IMR-90 (cell line): ENCODE results near the gene EXD1.

ENCODE experiments used
- BHLHE40 ChIP-seq: fragments of 150-350 bp; IDR thresholded peaks from 2 replicates; pipeline ENCODE4 v1.6.1; 2016; ENCODE audit warnings: mild to moderate bottlenecking, low read depth, low read length
- CEBPB ChIP-seq: IDR thresholded peaks from 2 replicates; pipeline ENCODE4 v1.6.1; 2012; ENCODE audit warnings: low read depth, low read length, improper control_type of control experiment
- CHD1 ChIP-seq: IDR thresholded peaks from 2 replicates; pipeline ENCODE4 v1.6.1; 2012; ENCODE audit warnings: low read depth, low read length, improper control_type of control experiment
- CTCF ChIP-seq: conservative IDR thresholded peaks from 2 replicates; pipeline ENCODE4 v1.5.1; 2012; ENCODE audit warnings: mild to moderate bottlenecking, low read depth, low read length, improper control_type of control experiment
- MAZ ChIP-seq: IDR thresholded peaks from 2 replicates; pipeline ENCODE4 v1.6.1; 2012; ENCODE audit warnings: low read depth, mild to moderate bottlenecking, low read length, improper control_type of control experiment, moderate library complexity, borderline replicate concordance
- MXI1 ChIP-seq: IDR thresholded peaks from 2 replicates; pipeline ENCODE4 v1.6.1; 2012; ENCODE audit warnings: low read depth, mild to moderate bottlenecking, low read length, moderate library complexity, borderline replicate concordance
- NFE2L2 ChIP-seq: fragments of 150-350 bp; IDR thresholded peaks from 2 replicates; pipeline ENCODE4 v1.6.1; 2016; ENCODE audit warnings: low read depth, mild to moderate bottlenecking, low read length
- POLR2A ChIP-seq: IDR thresholded peaks from 2 replicates; pipeline ENCODE4 v1.6.1; 2012; ENCODE audit warnings: mild to moderate bottlenecking, low read depth, low read length
- RAD21 ChIP-seq: IDR thresholded peaks from 2 replicates; pipeline ENCODE4 v1.6.1; 2012; ENCODE audit warnings: low read length, improper control_type of control experiment
- RCOR1 ChIP-seq: IDR thresholded peaks from 2 replicates; pipeline ENCODE4 v1.6.1; 2012; ENCODE audit warnings: mild to moderate bottlenecking, low read length, improper control_type of control experiment; ENCODE audit not compliant: insufficient replicate concordance
- RFX5 ChIP-seq: IDR thresholded peaks from 2 replicates; pipeline ENCODE4 v1.8.0; 2012; ENCODE audit warnings: low read depth, mild to moderate bottlenecking, low read length, moderate library complexity

- TF ChIP-seq BHLHE40 = no peak
- no peak for TF ChIP-seq NFE2L2
- no peak for TF ChIP-seq RFX5
- no peak for TF ChIP-seq CEBPB
- no peak for TF ChIP-seq CTCF
- TF ChIP-seq RAD21 = no peak
- TF ChIP-seq RCOR1 = no peak
- no peak for TF ChIP-seq POLR2A
- TF ChIP-seq MXI1 = no peak
- TF ChIP-seq CHD1 = no peak
- no peak for TF ChIP-seq MAZ
These were observed 20.9 kb upstream of the EXD1 start for GRCh38 chr15:41251411-41251810.
